ENCODE measurements around the gene CES4A. TPM values are rescaled to one million over a fixed set of nuclear protein-coding genes. Genes with fewer than 3 reads are reported as not detected.

CES4A gene
- total and polyA plus RNA-seq, 12 donors, result 3.8 to 20.6 (median 6.2) TPM

DNA sequence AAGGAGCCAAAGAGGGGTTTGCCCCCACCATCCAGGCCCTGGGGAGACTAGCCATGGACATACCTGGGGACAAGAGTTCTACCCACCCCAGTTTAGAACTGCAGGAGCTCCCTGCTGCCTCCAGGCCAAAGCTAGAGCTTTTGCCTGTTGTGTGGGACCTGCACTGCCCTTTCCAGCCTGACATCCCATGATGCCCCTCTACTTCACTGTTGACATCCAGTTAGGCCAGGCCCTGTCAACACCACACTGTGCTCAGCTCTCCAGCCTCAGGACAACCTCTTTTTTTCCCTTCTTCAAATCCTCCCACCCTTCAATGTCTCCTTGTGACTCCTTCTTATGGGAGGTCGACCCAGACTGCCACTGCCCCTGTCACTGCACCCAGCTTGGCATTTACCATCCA lies 20.8 kb downstream of the CES4A start:
- H3K36me3 ChIP-seq, result no peaks in the 10 kb centered on the region
- H3K4me3 ChIP-seq, result no peak overlapping the region
- intact Hi-C loops (cut with DNase I), result no loop called here
- WGBS, 2 donors, result 53 to 56% methylated on average over 1 of the region's 1 CpG
- peaks cover 0 to 19% (median 0%) of the 10 kb centered on the region in 7 donors for H3K27me3 ChIP-seq
- TF ChIP-seq, protein P1, sequence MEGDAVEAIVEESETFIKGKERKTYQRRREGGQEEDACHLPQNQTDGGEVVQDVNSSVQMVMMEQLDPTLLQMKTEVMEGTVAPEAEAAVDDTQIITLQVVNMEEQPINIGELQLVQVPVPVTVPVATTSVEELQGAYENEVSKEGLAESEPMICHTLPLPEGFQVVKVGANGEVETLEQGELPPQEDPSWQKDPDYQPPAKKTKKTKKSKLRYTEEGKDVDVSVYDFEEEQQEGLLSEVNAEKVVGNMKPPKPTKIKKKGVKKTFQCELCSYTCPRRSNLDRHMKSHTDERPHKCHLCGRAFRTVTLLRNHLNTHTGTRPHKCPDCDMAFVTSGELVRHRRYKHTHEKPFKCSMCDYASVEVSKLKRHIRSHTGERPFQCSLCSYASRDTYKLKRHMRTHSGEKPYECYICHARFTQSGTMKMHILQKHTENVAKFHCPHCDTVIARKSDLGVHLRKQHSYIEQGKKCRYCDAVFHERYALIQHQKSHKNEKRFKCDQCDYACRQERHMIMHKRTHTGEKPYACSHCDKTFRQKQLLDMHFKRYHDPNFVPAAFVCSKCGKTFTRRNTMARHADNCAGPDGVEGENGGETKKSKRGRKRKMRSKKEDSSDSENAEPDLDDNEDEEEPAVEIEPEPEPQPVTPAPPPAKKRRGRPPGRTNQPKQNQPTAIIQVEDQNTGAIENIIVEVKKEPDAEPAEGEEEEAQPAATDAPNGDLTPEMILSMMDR (IDR thresholded peaks at IDR 0.05), result no peak
- DNase-seq (no peak), ATAC-seq (no peak)
- no peak overlapping the region for H3K27ac ChIP-seq
- H3K9me3 ChIP-seq, result no peaks in the 10 kb centered on the region
- peaks cover 2 to 14% (median 9%) of the 10 kb centered on the region in 9 donors for H3K4me1 ChIP-seq

DNA sequence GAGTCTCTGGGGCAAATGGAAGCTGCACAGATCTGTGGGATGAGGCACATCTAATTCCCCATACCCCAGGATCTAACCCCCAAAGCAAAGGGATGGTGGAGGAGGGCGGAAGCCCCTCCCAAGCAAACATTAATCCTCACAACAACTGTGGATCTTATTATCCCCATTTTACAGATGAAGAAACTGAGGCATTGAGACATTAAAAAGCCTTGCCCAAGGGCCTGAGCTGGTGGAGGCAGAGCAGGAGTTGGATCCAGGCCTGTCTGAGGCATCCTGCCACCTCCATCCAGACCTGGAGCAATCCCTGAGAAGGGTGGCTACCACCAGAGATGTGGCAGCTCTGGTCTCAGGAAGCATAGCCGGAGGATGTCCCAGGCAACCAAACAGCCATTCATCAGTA lies 22.9 kb downstream of the CES4A start:
- ATAC-seq, result no peak
- intact Hi-C loops (cut with DNase I), result loop anchor here in 2 of 10 donors (5.0 to 10.0 kb wide), 2 partner anchors 144 to 146 kb away; partner anchors contain the start of genes FBXL8 (in 2 of the 2), TRADD (in 2 of the 2) and B3GNT9 (in 1 of the 2)
- H3K4me3 ChIP-seq, result no peak overlapping the region
- peaks cover 6 to 25% (median 17%) of the 10 kb centered on the region in 9 donors for H3K4me1 ChIP-seq
- DNase-seq, result no peak
- TF ChIP-seq, protein P1 (IDR thresholded peaks at IDR 0.05), result no peak
- H3K9me3 ChIP-seq, result no peaks in the 10 kb centered on the region
- H3K36me3 ChIP-seq, result no peaks in the 10 kb centered on the region
- H3K27me3 ChIP-seq, result peaks cover 0 to 34% (median 0%) of the 10 kb centered on the region in 7 donors
- H3K27ac ChIP-seq, result no peak overlapping the region
- 97 to 98% methylated on average over 2 of the region's 2 CpGs for WGBS, 2 donors

DNA sequence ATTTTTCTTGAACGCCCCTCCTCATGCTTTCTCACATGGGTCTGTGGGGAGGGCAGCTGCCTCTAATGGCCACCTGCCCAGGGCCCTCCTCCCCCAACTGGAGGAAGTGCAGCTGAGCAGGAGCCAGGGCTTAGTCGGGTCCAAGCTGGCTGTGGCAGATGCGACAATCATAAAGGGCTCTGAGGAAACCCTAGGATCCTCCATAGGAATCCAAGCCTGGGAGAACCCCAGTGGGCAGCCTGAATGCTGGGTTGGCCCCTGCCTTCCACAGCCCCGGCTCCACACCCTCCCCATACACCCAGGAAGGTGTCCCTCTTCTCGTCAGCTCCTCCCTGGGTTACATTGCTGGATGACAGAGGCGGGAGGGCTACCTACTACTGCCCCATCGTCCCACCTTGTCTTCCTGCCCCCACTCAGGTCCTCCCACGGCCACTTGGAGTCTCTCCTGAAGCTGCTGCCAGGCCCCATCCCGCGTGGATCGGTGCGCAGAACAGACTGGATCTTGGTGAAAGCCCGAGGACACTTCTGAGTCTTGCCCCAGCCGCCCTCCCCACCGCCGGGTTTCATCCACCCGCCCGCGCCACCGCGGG lies 24.9 kb downstream of the CES4A start:
- 11 to 15% methylated on average over 18 to 21 of the region's 21 CpGs for WGBS, 2 donors
- Histone ChIP-seq H3K4me1 (peaks cover 6 to 25% (median 17%) of the 10 kb centered on the region in 9 donors), H3K27ac (peak overlapping the region in 9 of 10 donors; percentile 47 to 82 (median 75)), H3K4me3 (peak overlapping the region; percentile 37 to 63 (median 56)), H3K9me3 (no peaks in the 10 kb centered on the region), H3K36me3 (no peaks in the 10 kb centered on the region), H3K27me3 (peaks cover 0 to 34% (median 0%) of the 10 kb centered on the region in 7 donors)
- intact Hi-C loops (cut with DNase I), result loop anchor here in 2 of 10 donors (5.0 to 10.0 kb wide), 2 partner anchors 141 to 144 kb away; partner anchors contain the start of genes FBXL8 (in 2 of the 2), TRADD (in 2 of the 2) and B3GNT9 (in 1 of the 2)
- DNase-seq (no peak), ATAC-seq (peak in 2 of 8 donors; percentile 4 to 8)
- TF ChIP-seq, protein P1 (IDR thresholded peaks at IDR 0.05), result no peak

DNA sequence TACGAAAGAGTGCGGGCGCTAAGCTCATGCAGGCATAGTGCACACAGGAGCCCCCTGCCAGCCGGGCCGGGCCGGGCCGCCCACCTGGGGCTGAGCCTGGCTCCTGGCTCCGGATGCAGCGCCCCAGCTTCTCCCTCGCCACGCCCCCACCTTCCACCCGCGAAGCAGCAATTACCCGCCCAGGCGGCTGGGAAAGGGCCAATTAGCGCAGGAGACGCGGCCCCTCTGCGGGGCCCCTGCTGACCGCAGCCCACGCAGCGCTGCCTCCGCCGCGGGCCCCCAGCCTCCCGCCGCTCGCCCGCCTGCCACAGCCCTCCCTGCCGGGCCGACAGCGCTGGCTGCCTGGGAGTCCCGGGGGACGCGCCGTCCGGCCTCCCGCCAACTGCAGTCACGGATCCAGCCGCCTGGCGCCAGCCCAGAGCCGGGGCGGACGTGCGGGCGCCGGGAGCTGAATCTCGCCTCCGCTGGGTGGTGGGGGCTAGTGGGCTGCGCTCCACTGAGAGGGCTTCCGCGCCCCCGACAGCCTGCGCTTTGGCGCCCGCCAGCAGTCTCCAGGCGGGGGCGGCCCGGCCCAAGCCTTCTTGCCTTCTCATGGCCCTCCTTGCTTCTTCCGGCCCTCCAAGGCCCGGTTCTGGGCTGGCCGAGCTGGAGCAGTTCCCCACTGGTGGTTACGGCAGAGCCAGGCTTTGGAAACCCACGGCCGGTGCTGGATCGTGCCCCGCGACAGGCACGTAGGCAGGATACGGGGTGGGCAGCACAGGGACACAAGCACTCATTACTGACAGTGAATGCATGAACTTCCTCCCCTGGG lies 25.6 kb downstream of the CES4A start:
- Histone ChIP-seq H3K9me3 (no peaks in the 10 kb centered on the region), H3K27me3 (peaks cover 0 to 34% (median 0%) of the 10 kb centered on the region in 7 donors), H3K4me1 (peaks cover 6 to 25% (median 17%) of the 10 kb centered on the region in 9 donors), H3K36me3 (no peaks in the 10 kb centered on the region), H3K27ac (peak overlapping the region in 9 of 10 donors; percentile 47 to 82 (median 75)), H3K4me3 (peak overlapping the region; percentile 37 to 63 (median 56))
- peak; percentile 84 to 90 for DNase-seq
- peak; percentile 84 to 94 (median 90) for ATAC-seq
- 1% methylated on average over 70 of the region's 70 CpGs for WGBS, 2 donors
- intact Hi-C loops (cut with DNase I), result loop anchor here in 2 of 10 donors (2.0 to 10.0 kb wide), 3 partner anchors 15 to 143 kb away; partner anchors contain the start of genes FBXL8 (in 2 of the 2), TRADD (in 2 of the 2), B3GNT9 (in 1 of the 2) and CBFB (in 1 of the 2)
- TF ChIP-seq, protein P1 (IDR thresholded peaks at IDR 0.05), result peak in 7 of 9 donors; percentile 21 to 56 (median 37)
